GDM1 (cell line): ENCODE measurements around the gene ZXDC.

Experiments used
- DNase-seq: peaks from one replicate; lab custom pipeline; 2025; lab: John Stamatoyannopoulos, UW

Gene ZXDC

DNA sequence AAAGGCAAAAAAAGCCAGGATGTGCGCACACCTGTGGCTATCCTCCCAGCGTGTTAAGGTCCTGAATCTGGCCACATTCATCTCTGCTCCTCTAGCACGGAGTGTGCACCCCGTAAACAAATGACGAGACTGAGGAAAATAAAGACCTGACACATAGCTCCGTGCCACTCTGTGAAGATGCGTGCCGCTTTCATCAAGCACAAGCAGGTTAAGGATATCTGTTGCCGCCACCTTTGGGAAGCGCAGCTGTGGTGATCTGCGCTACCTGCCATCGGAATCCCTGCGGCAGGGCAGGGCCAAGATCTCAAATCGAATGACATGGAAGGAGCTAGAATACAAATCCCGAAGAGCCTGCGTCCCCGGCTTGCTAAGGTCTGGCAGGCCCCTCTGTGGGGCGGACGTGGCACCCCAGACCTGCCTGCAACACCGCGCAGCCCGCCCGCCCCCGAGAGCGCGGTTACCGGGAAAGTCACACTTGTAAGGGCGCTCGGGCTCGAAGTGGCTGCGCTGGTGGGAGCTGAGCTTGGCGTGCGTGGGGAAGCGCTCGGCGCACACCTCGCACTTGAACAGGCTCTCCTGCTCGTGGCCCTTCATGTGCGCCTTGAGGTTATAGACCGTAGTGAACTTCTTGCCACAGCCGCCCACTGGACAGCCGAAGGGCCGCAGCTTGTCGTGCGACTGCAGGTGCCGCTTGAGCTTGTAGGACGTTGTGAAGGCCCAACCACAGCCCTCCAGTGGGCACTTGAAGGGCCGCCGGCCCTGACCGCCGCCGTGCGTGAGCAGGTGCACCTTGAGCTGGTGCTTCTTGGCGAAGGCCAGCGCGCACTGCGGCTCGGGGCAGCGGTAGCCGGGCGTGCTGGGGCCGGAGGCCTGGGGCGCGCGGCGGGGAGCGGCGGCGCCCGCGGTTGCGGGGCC is 936 bp downstream of the ZXDC start:
- no peak for DNase-seq

DNA sequence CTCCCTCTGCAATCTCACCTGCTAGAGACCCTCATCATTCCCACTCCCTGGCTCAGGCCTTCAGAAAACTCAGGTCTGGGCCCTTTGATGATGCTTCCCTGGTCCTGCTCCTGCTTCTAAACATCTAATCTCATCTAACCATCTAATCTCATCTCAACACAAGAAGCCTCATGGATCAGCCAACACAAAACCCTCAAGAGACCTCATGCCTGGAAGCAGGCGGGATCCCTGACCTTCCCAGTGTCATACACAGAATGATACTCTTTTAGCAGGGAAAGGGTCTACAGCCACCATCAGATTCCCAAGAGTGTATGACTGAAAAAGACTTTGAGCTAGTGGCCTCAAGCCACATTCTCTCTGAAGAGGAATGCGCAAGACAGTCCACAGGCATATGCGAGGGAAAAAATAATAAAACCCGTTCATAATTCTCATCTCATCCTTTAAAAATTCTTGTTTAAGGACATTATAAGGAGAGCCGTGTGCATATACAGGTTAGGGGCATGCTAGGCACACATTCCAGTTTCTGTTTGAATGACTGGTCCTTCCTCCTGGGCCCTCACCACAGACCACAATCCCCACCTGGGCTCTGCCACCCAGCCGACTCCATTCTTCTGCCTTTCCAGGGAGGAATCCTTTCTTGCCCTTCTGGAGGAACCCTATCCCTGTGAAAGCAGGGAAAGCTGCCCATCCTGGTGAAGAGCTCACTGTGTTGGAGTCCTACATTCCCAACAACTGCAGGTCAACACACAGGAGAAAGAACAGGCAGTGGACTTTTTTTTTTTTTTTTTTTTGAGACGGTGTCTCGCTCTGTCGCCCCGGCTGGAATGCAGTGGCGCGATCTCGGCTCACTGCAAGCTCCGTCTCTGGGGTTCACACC is 2.2 kb downstream of the ZXDC start:
- DNase-seq = no peak

DNA sequence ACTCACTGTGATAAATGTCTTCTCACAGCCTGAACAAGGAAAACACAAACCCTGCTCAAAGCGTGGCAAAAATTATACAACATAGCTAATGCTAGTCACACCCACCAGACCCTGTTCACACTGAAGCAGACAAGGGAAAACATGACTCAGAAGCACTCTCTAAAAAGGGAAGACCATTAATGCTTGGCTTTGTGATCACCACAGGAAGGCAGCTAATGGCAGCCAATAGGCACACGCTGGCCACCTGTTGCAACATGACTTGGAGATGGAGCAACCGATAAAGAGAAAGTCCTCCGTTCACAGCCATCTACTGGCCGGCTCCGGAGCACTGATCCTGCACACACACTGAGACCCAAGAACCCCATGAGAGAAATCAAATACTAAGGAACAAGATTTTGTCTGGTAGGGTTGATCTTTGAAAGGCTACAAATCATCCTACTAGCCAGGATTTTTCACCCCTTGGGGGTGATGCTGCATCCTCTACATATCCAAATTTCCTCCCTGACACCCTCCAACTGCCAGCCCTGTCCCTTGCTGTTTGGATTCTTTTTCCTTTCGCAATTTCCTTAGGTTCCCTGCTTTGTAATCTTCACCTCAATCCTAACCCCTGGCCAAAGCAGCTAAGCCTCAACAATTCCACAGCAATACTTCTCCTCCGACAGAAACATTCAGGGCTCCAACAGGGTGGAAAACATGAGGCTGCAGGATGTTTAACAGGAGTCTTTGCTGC is 3.2 kb downstream of the ZXDC start:
- peak; percentile 7 for DNase-seq

DNA sequence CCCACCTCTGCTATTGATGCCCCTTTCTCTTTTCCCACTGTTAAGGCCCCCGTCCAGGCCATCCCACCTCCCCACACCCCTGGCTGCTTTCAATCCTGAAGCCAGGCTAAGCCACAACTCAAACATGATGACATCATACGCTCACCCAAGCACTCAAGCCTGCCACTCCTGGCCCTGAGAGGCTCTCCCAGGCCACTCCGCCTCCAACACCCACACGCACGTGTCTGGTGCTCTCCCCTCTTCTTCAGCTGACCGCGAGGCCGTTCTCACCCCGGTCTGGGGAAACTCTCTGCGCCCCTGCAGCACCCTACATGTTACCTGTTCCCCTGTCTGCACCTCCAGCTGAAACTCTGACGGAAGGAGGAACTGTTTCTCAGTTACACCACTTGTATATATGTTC is 6.2 kb downstream of the ZXDC start:
- DNase-seq = no peak

DNA sequence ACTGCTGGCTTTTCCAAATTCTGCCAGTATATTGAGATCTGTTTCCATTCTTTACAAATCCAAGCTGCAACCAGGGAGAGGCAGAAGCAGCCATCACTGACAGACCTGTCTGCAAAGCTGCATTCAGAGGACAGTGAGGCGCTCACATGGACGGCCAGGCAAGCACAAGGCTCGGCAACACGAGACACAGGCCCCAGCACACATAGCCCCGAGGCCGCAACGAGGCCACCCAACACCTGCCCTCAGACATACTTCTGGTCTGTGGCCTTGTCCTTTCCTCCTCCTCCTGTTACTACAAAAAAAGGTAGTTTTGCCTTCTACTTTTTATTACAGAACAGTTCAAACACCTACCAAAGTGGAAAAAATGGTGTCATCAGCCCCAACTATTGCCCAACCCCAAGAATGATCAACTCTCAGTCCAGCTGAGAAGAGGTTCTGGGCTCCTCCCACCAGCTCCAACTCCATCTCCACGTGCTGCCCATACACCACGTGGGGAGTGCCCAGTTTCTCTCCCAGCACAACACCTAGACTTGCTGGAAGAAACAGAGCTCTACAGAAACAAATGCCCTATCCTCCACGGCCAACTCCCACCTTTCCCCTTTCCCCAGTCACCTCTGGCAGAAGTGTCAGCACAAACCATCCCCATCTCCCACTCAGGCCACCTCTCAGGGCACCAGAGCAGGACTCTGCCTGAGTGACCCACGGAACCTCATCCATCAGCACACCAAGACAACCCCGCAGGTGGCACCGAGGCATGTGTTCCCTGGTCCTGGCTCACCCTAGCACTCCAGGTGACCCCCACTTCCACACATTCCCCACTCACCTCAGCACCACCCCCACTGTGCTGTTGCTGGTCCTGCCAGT is 7.4 kb downstream of the ZXDC start:
- DNase-seq = no peak

DNA sequence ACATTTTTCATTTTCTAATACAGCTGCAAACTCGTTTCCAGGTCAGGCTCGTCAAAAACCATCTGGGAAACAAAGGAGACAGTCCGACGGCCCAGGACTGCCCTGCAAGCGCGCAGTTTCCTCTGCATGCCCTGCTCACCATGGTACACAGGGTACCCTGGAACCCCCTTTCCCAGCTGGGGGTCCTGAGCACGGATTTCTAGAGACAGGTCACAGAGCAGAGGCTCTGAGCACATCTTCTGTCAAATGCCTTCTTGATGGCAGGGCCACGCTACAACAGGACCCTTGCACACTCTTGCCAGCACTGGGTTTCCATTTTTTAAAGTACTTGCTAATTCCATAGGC is 8.1 kb downstream of the ZXDC start:
- DNase-seq = no peak

DNA sequence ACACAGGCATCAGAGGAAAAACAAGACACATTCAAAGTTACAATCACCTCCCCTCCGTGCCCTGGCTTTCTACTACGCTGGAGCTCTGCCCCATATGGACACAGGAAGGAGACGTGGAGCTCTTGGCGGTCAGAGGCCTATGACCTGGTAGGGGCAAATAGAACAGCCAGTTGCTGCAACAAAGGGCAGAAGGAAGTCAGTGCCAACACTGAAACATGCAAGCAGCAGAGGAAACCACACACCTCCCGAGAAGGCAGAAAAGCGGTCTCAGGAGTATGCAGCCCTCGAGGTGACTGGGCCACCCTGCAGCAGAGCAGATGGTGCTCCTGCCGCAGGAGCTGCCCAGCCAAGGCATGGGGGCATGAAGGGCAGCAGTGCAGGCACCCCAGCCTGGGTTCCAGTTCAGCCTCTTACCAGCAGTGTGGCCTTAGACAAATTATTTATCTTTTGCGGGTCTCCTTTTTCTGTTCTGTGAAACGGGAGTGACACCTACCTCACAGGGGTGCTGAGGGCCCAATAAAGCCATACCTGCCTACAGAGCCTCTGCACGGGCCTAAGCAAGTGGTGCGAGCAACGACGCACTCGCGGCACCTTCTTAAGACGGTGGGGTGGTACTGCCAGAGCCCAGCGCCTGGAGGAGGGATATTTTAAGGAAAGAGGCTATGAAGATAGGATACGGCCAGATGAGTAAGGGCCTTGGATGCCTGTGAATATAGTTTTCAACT is 8.6 kb downstream of the ZXDC start:
- DNase-seq = no peak

DNA sequence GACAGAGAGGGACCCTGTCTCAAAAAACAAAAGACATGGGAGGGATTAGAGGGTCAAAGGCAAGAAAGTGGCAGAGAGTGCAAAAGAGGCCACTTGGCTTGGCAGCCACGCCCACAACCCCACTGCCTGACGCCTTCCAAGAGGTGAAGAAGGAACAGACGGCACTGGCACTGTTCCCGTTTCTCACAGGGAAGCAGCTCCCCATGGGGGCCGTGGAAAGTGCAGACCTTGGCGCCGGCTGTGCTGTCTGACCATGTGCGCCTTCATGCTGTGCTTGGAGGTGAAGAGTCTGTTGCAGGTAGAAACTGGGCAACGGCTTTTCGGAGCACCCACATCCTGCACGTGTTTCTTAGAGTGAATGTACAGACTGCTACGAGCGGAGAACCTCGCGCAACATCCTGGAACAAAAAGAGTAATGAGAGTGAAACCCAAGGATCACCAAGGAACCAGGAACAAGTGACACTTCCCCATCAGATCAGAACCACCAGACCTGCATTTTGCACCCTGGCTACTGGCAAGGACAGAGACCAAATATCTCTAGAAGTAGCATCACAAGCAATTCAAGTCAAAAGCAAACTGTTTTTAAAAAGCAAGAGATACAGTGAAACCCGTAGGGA is 9.7 kb downstream of the ZXDC start:
- DNase-seq = no peak

DNA sequence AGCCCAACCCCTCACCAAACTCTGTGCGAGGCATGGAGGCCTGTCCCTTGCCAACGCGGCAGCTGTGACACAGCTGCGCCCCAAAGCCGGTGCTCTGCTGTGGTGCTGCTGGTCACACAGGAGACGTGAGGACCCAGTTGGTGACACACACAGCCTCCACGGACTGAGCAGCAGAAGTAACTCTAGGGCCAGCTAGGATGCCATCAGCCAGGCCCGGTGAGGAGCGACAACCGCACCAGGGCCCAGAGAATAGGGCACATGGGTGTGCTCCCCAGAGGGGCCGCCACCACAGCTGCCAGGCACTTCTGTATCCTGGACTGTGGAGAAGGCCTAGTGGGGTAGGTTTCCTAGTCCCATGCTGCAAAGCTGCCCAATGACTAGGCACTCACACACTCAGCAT is 10.7 kb downstream of the ZXDC start:
- DNase-seq = no peak

DNA sequence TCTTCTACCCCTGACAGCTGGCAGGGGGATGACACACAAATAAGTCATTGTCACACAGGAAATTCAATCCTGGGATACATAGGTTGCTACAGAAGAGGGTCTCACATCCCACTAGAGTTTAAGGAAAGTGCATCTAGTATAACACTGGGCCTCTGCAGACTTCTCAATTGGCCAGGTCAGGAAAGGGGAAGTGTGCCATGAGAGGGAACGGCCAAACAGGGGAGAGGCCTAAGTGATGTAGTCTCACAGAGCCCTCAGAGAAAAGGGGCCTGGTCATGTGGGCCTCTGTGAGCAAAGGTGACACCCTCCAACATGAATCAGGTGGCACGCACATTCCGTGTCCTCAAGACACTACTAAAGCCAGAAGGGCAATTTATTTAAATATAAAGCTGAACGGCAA is 11.2 kb downstream of the ZXDC start:
- no peak for DNase-seq

DNA sequence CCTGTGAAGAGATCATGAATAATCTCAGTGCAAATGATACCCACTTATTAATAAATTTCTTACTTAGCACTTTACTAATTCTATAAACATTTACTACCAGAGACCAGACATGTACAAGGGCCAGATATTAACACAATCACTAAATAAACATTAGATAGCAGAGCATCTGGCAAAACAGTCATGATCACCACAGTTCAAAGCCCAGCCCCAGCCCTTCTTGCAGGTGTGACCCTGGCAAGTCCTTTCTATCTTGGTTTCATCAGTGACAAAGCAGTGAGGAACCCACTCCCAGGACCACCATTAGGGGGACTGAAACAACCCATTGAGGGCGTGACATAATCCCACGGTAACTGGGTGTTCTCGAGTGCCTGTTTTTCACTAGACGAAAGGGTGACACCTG is 11.6 kb downstream of the ZXDC start:
- DNase-seq = no peak

DNA sequence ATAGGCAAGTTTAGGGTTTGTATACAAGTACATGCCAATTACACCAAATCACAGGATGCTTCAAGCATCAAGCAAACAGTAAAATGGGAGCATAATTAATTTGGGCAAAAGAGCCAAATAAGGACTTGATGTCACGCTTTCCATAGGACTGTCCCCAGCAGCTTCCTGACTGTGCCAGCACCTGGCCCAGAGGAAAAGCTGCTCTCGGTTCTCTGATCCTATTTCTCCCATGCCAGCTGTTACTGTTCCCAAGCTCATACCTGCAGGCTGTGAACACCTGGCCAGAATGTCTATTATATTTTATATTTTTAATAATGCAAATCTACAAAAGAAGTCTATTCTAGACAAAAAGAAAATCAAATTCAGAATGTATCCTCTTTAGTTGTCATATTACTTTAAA is 12.2 kb downstream of the ZXDC start:
- no peak for DNase-seq

DNA sequence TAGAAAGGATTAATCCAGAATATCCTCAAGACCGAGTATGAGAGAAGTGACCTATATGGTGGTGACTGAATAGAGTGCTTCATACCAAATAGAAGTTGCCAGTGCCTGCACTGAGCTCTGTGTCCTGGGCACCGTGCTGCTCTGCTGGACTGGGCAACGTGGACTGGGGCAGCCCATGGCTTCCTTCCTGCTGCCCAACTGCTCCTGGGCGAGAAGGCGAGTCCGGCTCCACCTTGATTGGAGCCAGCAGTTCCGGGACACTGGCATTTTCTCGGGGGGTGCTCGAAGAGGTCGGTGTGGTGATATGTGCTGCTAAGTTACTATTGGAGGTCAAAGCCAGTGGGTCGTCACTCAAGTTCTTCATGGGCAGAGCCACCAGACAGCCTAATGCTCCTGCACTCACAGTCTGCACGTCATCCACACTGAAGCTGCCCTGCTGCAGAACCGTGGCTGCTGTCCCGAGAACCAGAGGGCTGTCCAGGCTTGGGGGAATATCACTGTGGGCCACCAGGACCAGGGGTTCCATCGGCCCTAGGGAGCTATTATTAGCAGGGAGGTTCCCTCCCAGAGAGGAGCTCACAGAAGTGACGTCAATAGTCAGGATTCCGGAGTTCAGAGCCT is 14.1 kb downstream of the ZXDC start:
- DNase-seq = no peak

DNA sequence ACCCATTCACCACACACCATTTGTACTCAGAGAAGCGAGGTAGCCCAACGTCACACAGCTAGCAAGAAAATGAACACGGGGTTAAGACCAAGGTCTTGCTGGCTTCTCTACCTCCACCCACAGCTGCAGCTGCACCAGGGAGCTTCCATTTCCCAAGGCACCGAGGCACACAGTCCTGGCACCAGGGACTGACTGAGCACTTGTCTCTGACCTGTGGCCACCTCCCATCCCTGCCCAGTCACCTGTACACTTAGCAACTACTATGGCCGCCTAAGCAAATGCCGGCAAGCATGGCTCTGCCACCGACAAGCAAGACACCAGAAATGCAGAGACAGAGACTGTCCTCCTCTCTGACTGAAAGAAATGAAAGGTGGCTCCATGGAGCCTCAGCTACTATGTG is 15.3 kb downstream of the ZXDC start:
- no peak for DNase-seq

DNA sequence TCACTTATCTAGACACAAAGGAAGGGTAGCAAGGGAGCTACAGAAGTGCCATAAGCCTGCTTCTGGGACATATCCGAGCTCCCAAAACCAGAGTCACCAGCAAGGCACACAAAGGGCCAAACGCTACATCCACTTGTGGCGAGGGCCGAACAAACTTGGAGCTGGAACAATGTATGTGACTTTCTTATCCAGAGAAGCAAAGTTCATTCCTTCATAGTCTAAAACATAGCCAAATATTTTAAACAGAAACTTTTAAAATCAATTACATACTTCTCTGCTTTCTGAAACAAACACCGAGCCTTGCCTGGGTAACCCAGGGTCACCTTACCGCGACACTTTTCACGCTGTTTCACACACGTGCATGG is 15.9 kb downstream of the ZXDC start:
- DNase-seq = no peak

DNA sequence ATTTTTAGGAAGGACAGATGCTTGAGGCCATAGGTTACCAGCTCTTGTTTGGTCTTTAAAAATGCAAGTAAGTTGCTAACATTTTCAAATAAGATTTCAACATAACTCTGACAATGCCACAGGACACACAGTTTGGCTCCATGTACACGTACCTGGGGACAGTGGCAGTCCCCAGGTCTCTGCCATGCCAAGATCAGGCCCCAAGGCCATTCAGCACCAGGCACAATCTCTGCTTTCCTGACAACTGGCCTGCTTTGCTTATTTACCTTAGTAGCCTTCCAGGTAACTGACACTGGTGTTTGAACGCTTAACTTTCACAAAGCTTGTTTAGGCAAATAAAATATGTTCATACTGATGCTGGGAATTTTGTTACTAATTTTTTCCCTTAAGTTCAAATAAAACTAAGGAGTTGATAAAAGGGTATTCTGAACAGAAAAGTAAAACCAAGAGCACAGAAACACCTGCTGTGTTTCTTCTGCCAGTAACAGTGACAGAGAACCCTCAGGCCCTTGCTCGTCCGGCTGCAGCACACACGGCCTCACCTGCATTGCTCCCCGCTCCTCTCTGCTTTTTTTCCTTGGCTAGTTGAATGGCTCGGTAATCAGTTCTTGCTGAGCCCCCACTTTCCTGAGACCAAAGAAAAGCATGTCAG is 16.5 kb downstream of the ZXDC start:
- no peak for DNase-seq

DNA sequence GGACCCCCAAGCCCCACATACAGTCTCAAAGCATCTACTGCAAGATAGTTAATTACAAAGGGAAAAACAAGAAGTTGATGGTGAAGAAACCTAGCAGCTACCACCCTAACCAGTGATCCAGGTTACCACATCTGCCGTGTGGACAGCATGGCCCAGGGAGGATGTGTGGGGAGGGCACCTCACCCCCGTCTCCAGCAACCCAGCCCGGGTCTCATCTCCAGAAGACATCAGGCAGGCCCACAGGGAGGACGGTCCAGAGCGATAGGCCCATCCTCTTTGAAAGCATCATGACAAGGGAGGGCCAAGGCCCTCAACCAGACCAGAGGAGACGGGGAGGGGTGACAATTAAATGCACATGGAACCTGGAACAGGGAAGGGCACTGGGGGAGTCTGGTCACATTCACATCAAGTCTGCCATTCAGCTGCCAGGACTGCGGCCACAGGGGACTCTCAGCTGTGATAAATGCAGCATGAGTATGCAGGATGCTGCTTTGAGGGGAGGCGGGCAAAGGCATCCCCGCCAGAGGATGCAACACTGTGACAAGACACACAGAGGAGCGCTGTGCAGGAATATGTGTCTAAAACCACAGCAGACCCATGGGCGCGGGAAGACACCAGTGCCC is 18.8 kb downstream of the ZXDC start:
- no peak for DNase-seq

DNA sequence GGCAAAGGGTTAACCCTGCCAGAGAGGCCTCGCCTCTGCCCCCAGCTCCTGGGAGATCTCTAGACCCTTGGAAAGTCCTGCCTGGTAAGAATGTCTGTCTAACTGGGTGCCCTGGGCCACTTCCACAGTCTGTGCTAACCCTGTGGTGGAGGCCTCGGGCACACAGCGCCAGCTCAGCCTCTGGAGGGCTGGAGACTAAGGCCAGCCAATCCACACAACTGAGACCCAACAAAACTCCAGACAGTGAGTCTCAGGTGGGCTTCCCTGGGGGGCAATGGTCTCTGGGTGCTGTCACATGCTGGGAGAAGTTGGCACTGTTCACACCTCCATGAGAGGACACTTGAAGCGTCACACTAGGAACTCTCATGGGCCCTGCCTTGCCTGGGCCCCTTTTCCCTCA is 19.5 kb downstream of the ZXDC start:
- no peak for DNase-seq
